Measurements from ENCODE around the gene FITM1.

FITM1 gene

GRCh38 chr14:24150061-24150460, 19.6 kb downstream of the FITM1 start:
- H3K4me3 ChIP-seq (ENCODE audit: control insufficient read depth, low read depth, low read length) = no peak overlapping the region
- TF ChIP-seq CTCF (IDR thresholded peaks at IDR 0.05; ENCODE audit: control insufficient read depth, insufficient read depth, low read depth, low read length, missing control alignments) = no peak
- no peak for DNase-seq (ENCODE audit: low read depth)

DNA sequence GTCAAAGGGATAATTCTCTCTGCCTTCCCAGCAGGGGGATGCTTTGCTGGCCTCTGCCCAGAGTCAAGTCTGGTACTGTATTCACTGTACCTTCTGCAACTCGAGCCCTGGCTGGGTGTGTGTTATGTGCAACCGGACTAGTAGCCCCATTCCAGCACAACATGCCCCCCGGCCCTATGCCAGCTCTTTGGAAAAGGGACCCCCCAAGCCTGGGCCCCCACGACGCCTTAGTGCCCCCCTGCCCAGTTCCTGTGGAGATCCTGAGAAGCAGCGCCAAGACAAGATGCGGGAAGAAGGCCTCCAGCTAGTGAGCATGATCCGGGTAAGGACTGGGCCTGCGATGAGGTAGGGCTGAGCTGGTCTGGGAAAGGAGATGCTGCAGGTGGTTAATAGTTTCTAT, 20.1 kb downstream of the FITM1 start:
- TF ChIP-seq CTCF (IDR thresholded peaks at IDR 0.05; ENCODE audit: control insufficient read depth, insufficient read depth, low read depth, low read length, missing control alignments) = no peak
- DNase-seq (ENCODE audit: low read depth) = no peak
- no peak overlapping the region for H3K4me3 ChIP-seq (ENCODE audit: control insufficient read depth, low read depth, low read length)

- no peak overlapping the region for H3K4me3 ChIP-seq (ENCODE audit: control insufficient read depth, low read depth, low read length)
- DNase-seq (ENCODE audit: low read depth) = no peak
- TF ChIP-seq CTCF (IDR thresholded peaks at IDR 0.05; ENCODE audit: control insufficient read depth, insufficient read depth, low read depth, low read length, missing control alignments) = no peak
Observed at GRCh38 chr14:24150993-24151392, 20.5 kb downstream of the FITM1 start.

- no peak for TF ChIP-seq CTCF (IDR thresholded peaks at IDR 0.05; ENCODE audit: control insufficient read depth, insufficient read depth, low read depth, low read length, missing control alignments)
- DNase-seq (ENCODE audit: low read depth) = no peak
Observed at GRCh38 chr14:24151404-24152080, 21.1 kb downstream of the FITM1 start.

GRCh38 chr14:24155100-24155499, 24.6 kb downstream of the FITM1 start:
- TF ChIP-seq CTCF (IDR thresholded peaks at IDR 0.05; ENCODE audit: control insufficient read depth, insufficient read depth, low read depth, low read length, missing control alignments) = no peak
- no peak overlapping the region for H3K4me3 ChIP-seq (ENCODE audit: control insufficient read depth, low read depth, low read length)
- no peak for DNase-seq (ENCODE audit: low read depth)

More at GRCh38 chr14:24151404-24152080, 21.1 kb downstream of the FITM1 start:
- H3K4me3 ChIP-seq (ENCODE audit: control insufficient read depth, low read depth, low read length) = no peak overlapping the region

GRCh38 chr14:24156840-24157239, 26.4 kb downstream of the FITM1 start:
- H3K4me3 ChIP-seq (ENCODE audit: control insufficient read depth, low read depth, low read length) = no peak overlapping the region
- no peak for TF ChIP-seq CTCF (IDR thresholded peaks at IDR 0.05; ENCODE audit: control insufficient read depth, insufficient read depth, low read depth, low read length, missing control alignments)
- no peak for DNase-seq (ENCODE audit: low read depth)
